ENCODE measurements around the gene NEUROD2. TPM values are rescaled to one million over a fixed set of nuclear protein-coding genes. Genes with fewer than 3 reads are reported as not detected.

NEUROD2 gene
- total and polyA plus RNA-seq, 2 experiments from 2014 or later = not detected

- TF ChIP-seq JUNB (IDR thresholded peaks at IDR 0.05; ENCODE audit: unreplicated experiment) = no peak
- Histone ChIP-seq H3K4me3 (peak overlapping the region; percentile 36), H3K9me2 (ENCODE audit: insufficient read depth) (no peaks in the 10 kb centered on the region), H3K27ac (ENCODE audit: low read depth) (no peak overlapping the region), H4K20me1 (replicated peaks; ENCODE audit: insufficient read depth) (peaks cover 19% of the 10 kb centered on the region), H3K27me3 (ENCODE audit: insufficient read depth) (peaks cover 100% of the 10 kb centered on the region), H3K79me2 (replicated peaks; ENCODE audit: insufficient read depth) (no peaks in the 10 kb centered on the region), H3K4me2 (peak overlapping the region; percentile 72), H3K4me1 (ENCODE audit: insufficient read depth) (peaks cover 78% of the 10 kb centered on the region), H3K36me3 (ENCODE audit: insufficient read depth) (no peaks in the 10 kb centered on the region), H3F3A (replicated peaks; ENCODE audit: low read depth) (peaks cover 60% of the 10 kb centered on the region), H2AFZ (no peak overlapping the region)
- peaks cover 99% of the 10 kb centered on the region for H3K27me3 Mint-ChIP-seq (ENCODE audit: insufficient read depth, low read depth, poor library complexity)
- ATAC-seq (peak; percentile 4), DNase-seq (ENCODE audit: low spot score) (peak; percentile 58)
- no peaks in the 10 kb centered on the region for H3K36me3 Mint-ChIP-seq (ENCODE audit: low read depth)
- H3K27ac Mint-ChIP-seq = no peak overlapping the region
- no peaks in the 10 kb centered on the region for H3K9me3 Mint-ChIP-seq
- peaks cover 67% of the 10 kb centered on the region for H3K4me1 Mint-ChIP-seq
- peak overlapping the region; percentile 30; the same call in 1 of the 3 replicates for H3K4me3 Mint-ChIP-seq
Observed at GRCh38 chr17:39599665-39600231, 8.0 kb downstream of the NEUROD2 start.

- peaks cover 59% of the 10 kb centered on the region for H3F3A ChIP-seq (replicated peaks; ENCODE audit: low read depth)
- Mint-ChIP-seq H3K4me1 (peaks cover 66% of the 10 kb centered on the region), H3K27me3 (ENCODE audit: insufficient read depth, low read depth, poor library complexity) (peaks cover 100% of the 10 kb centered on the region), H3K9me3 (no peaks in the 10 kb centered on the region), H3K27ac (no peak overlapping the region), H3K4me3 (no peak overlapping the region; the same call in 2 of the 3 replicates), H3K36me3 (ENCODE audit: low read depth) (no peaks in the 10 kb centered on the region)
- ATAC-seq = peak; percentile 8; the same call in 2 of the 3 replicates
- H3K4me2 ChIP-seq = peak overlapping the region; percentile 72
- peaks cover 78% of the 10 kb centered on the region for H3K4me1 ChIP-seq (ENCODE audit: insufficient read depth)
- no peak overlapping the region for H3K27ac ChIP-seq (ENCODE audit: low read depth)
- H2AFZ ChIP-seq = no peak overlapping the region
- no peaks in the 10 kb centered on the region for H3K9me2 ChIP-seq (ENCODE audit: insufficient read depth)
- H3K79me2 ChIP-seq (replicated peaks; ENCODE audit: insufficient read depth) = no peaks in the 10 kb centered on the region
- H3K36me3 ChIP-seq (ENCODE audit: insufficient read depth) = no peaks in the 10 kb centered on the region
- H3K4me3 ChIP-seq = peak overlapping the region; percentile 36
- peaks cover 19% of the 10 kb centered on the region for H4K20me1 ChIP-seq (replicated peaks; ENCODE audit: insufficient read depth)
- TF ChIP-seq, protein P1, sequence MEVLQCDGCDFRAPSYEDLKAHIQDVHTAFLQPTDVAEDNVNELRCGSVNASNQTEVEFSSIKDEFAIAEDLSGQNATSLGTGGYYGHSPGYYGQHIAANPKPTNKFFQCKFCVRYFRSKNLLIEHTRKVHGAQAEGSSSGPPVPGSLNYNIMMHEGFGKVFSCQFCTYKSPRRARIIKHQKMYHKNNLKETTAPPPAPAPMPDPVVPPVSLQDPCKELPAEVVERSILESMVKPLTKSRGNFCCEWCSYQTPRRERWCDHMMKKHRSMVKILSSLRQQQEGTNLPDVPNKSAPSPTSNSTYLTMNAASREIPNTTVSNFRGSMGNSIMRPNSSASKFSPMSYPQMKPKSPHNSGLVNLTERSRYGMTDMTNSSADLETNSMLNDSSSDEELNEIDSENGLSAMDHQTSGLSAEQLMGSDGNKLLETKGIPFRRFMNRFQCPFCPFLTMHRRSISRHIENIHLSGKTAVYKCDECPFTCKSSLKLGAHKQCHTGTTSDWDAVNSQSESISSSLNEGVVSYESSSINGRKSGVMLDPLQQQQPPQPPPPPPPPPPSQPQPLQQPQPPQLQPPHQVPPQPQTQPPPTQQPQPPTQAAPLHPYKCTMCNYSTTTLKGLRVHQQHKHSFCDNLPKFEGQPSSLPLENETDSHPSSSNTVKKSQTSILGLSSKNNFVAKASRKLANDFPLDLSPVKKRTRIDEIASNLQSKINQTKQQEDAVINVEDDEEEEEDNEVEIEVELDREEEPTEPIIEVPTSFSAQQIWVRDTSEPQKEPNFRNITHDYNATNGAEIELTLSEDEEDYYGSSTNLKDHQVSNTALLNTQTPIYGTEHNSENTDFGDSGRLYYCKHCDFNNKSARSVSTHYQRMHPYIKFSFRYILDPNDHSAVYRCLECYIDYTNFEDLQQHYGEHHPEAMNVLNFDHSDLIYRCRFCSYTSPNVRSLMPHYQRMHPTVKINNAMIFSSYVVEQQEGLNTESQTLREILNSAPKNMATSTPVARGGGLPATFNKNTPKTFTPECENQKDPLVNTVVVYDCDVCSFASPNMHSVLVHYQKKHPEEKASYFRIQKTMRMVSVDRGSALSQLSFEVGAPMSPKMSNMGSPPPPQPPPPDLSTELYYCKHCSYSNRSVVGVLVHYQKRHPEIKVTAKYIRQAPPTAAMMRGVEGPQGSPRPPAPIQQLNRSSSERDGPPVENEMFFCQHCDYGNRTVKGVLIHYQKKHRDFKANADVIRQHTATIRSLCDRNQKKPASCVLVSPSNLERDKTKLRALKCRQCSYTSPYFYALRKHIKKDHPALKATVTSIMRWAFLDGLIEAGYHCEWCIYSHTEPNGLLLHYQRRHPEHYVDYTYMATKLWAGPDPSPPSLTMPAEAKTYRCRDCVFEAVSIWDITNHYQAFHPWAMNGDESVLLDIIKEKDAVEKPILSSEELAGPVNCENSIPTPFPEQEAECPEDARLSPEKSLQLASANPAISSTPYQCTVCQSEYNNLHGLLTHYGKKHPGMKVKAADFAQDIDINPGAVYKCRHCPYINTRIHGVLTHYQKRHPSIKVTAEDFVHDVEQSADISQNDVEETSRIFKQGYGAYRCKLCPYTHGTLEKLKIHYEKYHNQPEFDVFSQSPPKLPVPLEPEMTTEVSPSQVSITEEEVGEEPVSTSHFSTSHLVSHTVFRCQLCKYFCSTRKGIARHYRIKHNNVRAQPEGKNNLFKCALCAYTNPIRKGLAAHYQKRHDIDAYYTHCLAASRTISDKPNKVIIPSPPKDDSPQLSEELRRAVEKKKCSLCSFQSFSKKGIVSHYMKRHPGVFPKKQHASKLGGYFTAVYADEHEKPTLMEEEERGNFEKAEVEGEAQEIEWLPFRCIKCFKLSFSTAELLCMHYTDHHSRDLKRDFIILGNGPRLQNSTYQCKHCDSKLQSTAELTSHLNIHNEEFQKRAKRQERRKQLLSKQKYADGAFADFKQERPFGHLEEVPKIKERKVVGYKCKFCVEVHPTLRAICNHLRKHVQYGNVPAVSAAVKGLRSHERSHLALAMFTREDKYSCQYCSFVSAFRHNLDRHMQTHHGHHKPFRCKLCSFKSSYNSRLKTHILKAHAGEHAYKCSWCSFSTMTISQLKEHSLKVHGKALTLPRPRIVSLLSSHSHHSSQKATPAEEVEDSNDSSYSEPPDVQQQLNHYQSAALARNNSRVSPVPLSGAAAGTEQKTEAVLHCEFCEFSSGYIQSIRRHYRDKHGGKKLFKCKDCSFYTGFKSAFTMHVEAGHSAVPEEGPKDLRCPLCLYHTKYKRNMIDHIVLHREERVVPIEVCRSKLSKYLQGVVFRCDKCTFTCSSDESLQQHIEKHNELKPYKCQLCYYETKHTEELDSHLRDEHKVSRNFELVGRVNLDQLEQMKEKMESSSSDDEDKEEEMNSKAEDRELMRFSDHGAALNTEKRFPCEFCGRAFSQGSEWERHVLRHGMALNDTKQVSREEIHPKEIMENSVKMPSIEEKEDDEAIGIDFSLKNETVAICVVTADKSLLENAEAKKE (CRISPR knock-in tag; IDR thresholded peaks at IDR 0.05) = no peak
- TF ChIP-seq EZH2 (IDR thresholded peaks at IDR 0.05; ENCODE audit: low read depth, unreplicated experiment) (peak; percentile 100), ZNF331 (CRISPR knock-in tag; IDR thresholded peaks at IDR 0.05; ENCODE audit: low read depth) (no peak), EZH2phosphoT487 (IDR thresholded peaks at IDR 0.05; ENCODE audit: unreplicated experiment) (no peak)
- DNase-seq (ENCODE audit: low spot score) = peak; percentile 65
- peaks cover 100% of the 10 kb centered on the region for H3K27me3 ChIP-seq (ENCODE audit: insufficient read depth)
Observed at GRCh38 chr17:39599004-39599664, 8.6 kb downstream of the NEUROD2 start.
